IMR-90 (cell line): ENCODE results near the gene RASGRP2. TPM values are rescaled to one million over a fixed set of nuclear protein-coding genes. Genes with fewer than 3 reads are reported as not detected.

Experiments used
- ATAC-seq: fragments of 200-7000 bp; cut with Tn5 transposase; 2 replicates; pipeline ENCODE4 v1.9.1; 2020; ENCODE audit warnings: low read depth, mild to moderate bottlenecking, moderate library complexity
- BruUV-seq: library from RNA; stranded (reverse); fragments of 400-500 nt; replicated peaks from 2 replicates; lab custom pipeline; 2021; lab: Mats Ljungman, UMichigan
- CTCF ChIA-PET: fragments of 300-600 bp; formaldehyde crosslinking; extraction: SDS; loops from one replicate; lab custom pipeline; 2021; ENCODE audit warnings: antibody characterized with exemption; lab: Yijun Ruan, JAX
- POLR2A ChIA-PET: fragments of 300-600 bp; sonication (Branson Sonifier 250); formaldehyde crosslinking; loops from one replicate; lab custom pipeline; 2022; ENCODE audit warnings: antibody characterized with exemption; ENCODE audit not compliant: unreplicated experiment; lab: Charles Lee
- DNase-seq: peaks from one replicate; pipeline ENCODE4 v3.0.0; 2013
- H2AFZ ChIP-seq: replicated peaks from 2 replicates; pipeline ENCODE3; 2013; ENCODE audit warnings: low read length, mild to moderate bottlenecking; ENCODE audit not compliant: poor library complexity
- H2AK5ac ChIP-seq: 2 replicates; pipeline ENCODE4 v1.6.1; 2013; ENCODE audit warnings: low read depth, low read length, inconsistent platforms
- H2AK9ac ChIP-seq: replicated peaks from 2 replicates; pipeline ENCODE3; 2013; ENCODE audit warnings: mild to moderate bottlenecking, low read depth, low read length, moderate library complexity; ENCODE audit not compliant: poor library complexity
- H2BK120ac ChIP-seq: 2 replicates; pipeline ENCODE4 v1.6.1; 2013; ENCODE audit warnings: low read depth, low read length, inconsistent platforms
- H2BK15ac ChIP-seq: 3 replicates; pipeline ENCODE4 v1.6.1; 2013; ENCODE audit warnings: low read depth, low read length, inconsistent platforms
- H2BK20ac ChIP-seq: 2 replicates; pipeline ENCODE4 v1.6.1; 2013; ENCODE audit warnings: low read depth, mild to moderate bottlenecking, inconsistent platforms, low read length, moderate library complexity
- H2BK5ac ChIP-seq: 2 replicates; pipeline ENCODE4 v1.6.1; 2013; ENCODE audit warnings: mild to moderate bottlenecking, low read depth, low read length, inconsistent platforms; ENCODE audit not compliant: poor library complexity, severe bottlenecking
- H3K14ac ChIP-seq: replicated peaks from 2 replicates; pipeline ENCODE4 v1.6.1; 2013; ENCODE audit warnings: low read depth, low read length, inconsistent platforms
- H3K18ac ChIP-seq: 2 replicates; pipeline ENCODE4 v1.6.1; 2013; ENCODE audit warnings: low read depth, low read length, control low read depth
- H3K23ac ChIP-seq: 2 replicates; pipeline ENCODE4 v1.6.1; 2013; ENCODE audit warnings: low read depth, low read length, inconsistent platforms
- H3K27ac ChIP-seq: 2 replicates; pipeline ENCODE4 v1.5.1; 2013; ENCODE audit warnings: mild to moderate bottlenecking, control low read depth, low read length; ENCODE audit not compliant: insufficient read depth
- H3K27me3 ChIP-seq: 2 replicates; pipeline ENCODE4 v1.6.1; 2013; ENCODE audit warnings: low read length; ENCODE audit not compliant: control insufficient read depth, insufficient read depth
- H3K36me3 ChIP-seq: 2 replicates; pipeline ENCODE4 v1.6.1; 2013; ENCODE audit warnings: low read length, mixed read lengths; ENCODE audit not compliant: control insufficient read depth, insufficient read depth
- H3K4ac ChIP-seq: 2 replicates; pipeline ENCODE4 v1.6.1; 2013; ENCODE audit warnings: low read depth, low read length, inconsistent platforms
- H3K4me1 ChIP-seq: 2 replicates; pipeline ENCODE4 v1.6.1; 2013; ENCODE audit warnings: low read length, mixed read lengths; ENCODE audit not compliant: control insufficient read depth, insufficient read depth
- H3K4me2 ChIP-seq: 2 replicates; pipeline ENCODE4 v1.6.1; 2013; ENCODE audit warnings: low read depth, mild to moderate bottlenecking, control low read depth, low read length, moderate library complexity
- H3K4me3 ChIP-seq: 2 replicates; pipeline ENCODE4 v1.5.1; 2013; ENCODE audit warnings: low read depth, mild to moderate bottlenecking, control low read depth, low read length, moderate library complexity; ENCODE audit not compliant: insufficient read depth
- H3K56ac ChIP-seq: 2 replicates; pipeline ENCODE4 v1.6.1; 2013; ENCODE audit warnings: low read length, inconsistent platforms; ENCODE audit not compliant: insufficient read depth; ENCODE audit errors: extremely low read depth
- H3K79me1 ChIP-seq, 2 experiments: 2 replicates each; pipeline ENCODE4 v1.6.1; 2013; ENCODE audit warnings: low read length in 2 of 2, inconsistent platforms in 1 of 2, low read depth in 1 of 2
- H3K9ac ChIP-seq: 2 replicates; pipeline ENCODE4 v1.6.1; 2013; ENCODE audit warnings: low read depth, low read length, control low read depth
- H3K9me1 ChIP-seq: 2 replicates; pipeline ENCODE4 v1.6.1; 2013; ENCODE audit warnings: low read length, inconsistent platforms; ENCODE audit not compliant: insufficient read depth
- H3K9me3 ChIP-seq: 2 replicates; pipeline ENCODE4 v1.6.1; 2013; ENCODE audit warnings: low read length; ENCODE audit not compliant: control insufficient read depth, insufficient read depth
- H4K20me1 ChIP-seq: 2 replicates; pipeline ENCODE4 v1.6.1; 2013; ENCODE audit warnings: low read length, inconsistent platforms; ENCODE audit not compliant: insufficient read depth
- H4K5ac ChIP-seq: 2 replicates; pipeline ENCODE4 v1.6.1; 2013; ENCODE audit warnings: mild to moderate bottlenecking, low read depth, low read length, control low read depth
- H4K8ac ChIP-seq, 2 experiments: 2 replicates each; pipeline ENCODE4 v1.6.1; 2013; ENCODE audit warnings: low read depth in 2 of 2, low read length in 2 of 2, control low read depth in 1 of 2, inconsistent platforms in 1 of 2
- H4K91ac ChIP-seq: 2 replicates; pipeline ENCODE4 v1.6.1; 2013; ENCODE audit warnings: low read depth, low read length, inconsistent platforms; ENCODE audit not compliant: insufficient read depth
- BHLHE40 ChIP-seq: fragments of 150-350 bp; IDR thresholded peaks from 2 replicates; pipeline ENCODE4 v1.6.1; 2016; ENCODE audit warnings: mild to moderate bottlenecking, low read depth, low read length
- CEBPB ChIP-seq: IDR thresholded peaks from 2 replicates; pipeline ENCODE4 v1.6.1; 2012; ENCODE audit warnings: low read depth, low read length, improper control_type of control experiment
- CTCF ChIP-seq: conservative IDR thresholded peaks from 2 replicates; pipeline ENCODE4 v1.5.1; 2012; ENCODE audit warnings: mild to moderate bottlenecking, low read depth, low read length, improper control_type of control experiment
- ELK1 ChIP-seq: fragments of 150-350 bp; IDR thresholded peaks from 2 replicates; pipeline ENCODE4 v1.6.1; 2016; ENCODE audit warnings: low read depth, mild to moderate bottlenecking, low read length, moderate library complexity, borderline replicate concordance
- FOS ChIP-seq: fragments of 150-350 bp; IDR thresholded peaks from 2 replicates; pipeline ENCODE4 v1.6.1; 2016; ENCODE audit warnings: low read depth, low read length
- MAFK ChIP-seq: IDR thresholded peaks from 2 replicates; pipeline ENCODE4 v1.6.1; 2012; ENCODE audit warnings: low read depth, low read length, improper control_type of control experiment
- MAZ ChIP-seq: IDR thresholded peaks from 2 replicates; pipeline ENCODE4 v1.6.1; 2012; ENCODE audit warnings: low read depth, mild to moderate bottlenecking, low read length, improper control_type of control experiment, moderate library complexity, borderline replicate concordance
- MXI1 ChIP-seq: IDR thresholded peaks from 2 replicates; pipeline ENCODE4 v1.6.1; 2012; ENCODE audit warnings: low read depth, mild to moderate bottlenecking, low read length, moderate library complexity, borderline replicate concordance
- NFE2L2 ChIP-seq: fragments of 150-350 bp; IDR thresholded peaks from 2 replicates; pipeline ENCODE4 v1.6.1; 2016; ENCODE audit warnings: low read depth, mild to moderate bottlenecking, low read length
- POLR2A ChIP-seq: IDR thresholded peaks from 2 replicates; pipeline ENCODE4 v1.6.1; 2012; ENCODE audit warnings: mild to moderate bottlenecking, low read depth, low read length
- RAD21 ChIP-seq: IDR thresholded peaks from 2 replicates; pipeline ENCODE4 v1.6.1; 2012; ENCODE audit warnings: low read length, improper control_type of control experiment
- RCOR1 ChIP-seq: IDR thresholded peaks from 2 replicates; pipeline ENCODE4 v1.6.1; 2012; ENCODE audit warnings: mild to moderate bottlenecking, low read length, improper control_type of control experiment; ENCODE audit not compliant: insufficient replicate concordance
- SMC3 ChIP-seq: fragments of 150-350 bp; IDR thresholded peaks from 2 replicates; pipeline ENCODE4 v1.6.1; 2016; ENCODE audit warnings: low read depth, mild to moderate bottlenecking, antibody characterized with exemption, low read length, moderate library complexity
- USF2 ChIP-seq: fragments of 150-350 bp; IDR thresholded peaks from 2 replicates; pipeline ENCODE4 v1.6.1; 2017; ENCODE audit warnings: mild to moderate bottlenecking, antibody characterized with exemption, low read length, low read depth
- WGBS, 2 experiments: methylation state at CpG; one replicate each; pipeline versions ENCODE4 v1.1.5 to v1.1.7; 2013; ENCODE audit warnings: missing lambda C conversion rate in 2 of 2; ENCODE audit not compliant: insufficient read length in 1 of 2; ENCODE audit errors: extremely low coverage in 2 of 2; 5-methylcytosine and 5-hydroxymethylcytosine counted together
- dilution Hi-C: fragments of 300-500 bp; cut with HindIII; formaldehyde crosslinking; loops from one replicate; pipeline ENCODE4 v1.14.3; 2018; ENCODE audit warnings: low sequenced_read_pairs; ENCODE audit not compliant: unreplicated experiment
- in situ Hi-C: fragments of 300-500 bp; cut with MboI; formaldehyde crosslinking; loops from 3 replicates; pipeline ENCODE4 v1.14.3; 2019; ENCODE audit warnings: low sequenced_read_pairs, inconsistent platforms, mixed read lengths
- intact Hi-C: fragments of 100-400 bp; cut with micrococcal nuclease; formaldehyde crosslinking; loops from 2 replicates; pipeline ENCODE4 v1.10.0; 2022
- polyA plus RNA-seq, 3 experiments: library from polyadenylated mRNA; depleted of rRNA; stranded (reverse); fragments of >200 nt; gene quantifications; 2 replicates each; pipeline ENCODE4 v1.2.3, GENCODE V29; 2012; ENCODE audit warnings: low replicate concordance in 1 of 3
- total RNA-seq: library from RNA; depleted of rRNA; stranded (reverse); fragments of >200 nt; gene quantifications from 2 replicates; pipeline ENCODE4 v1.2.3, GENCODE V29; 2012

Gene RASGRP2
- total and polyA plus RNA-seq, 2 of the 4 experiments (the other 2 are of a cell fraction): 1.2 TPM; not detected in 1

DNA sequence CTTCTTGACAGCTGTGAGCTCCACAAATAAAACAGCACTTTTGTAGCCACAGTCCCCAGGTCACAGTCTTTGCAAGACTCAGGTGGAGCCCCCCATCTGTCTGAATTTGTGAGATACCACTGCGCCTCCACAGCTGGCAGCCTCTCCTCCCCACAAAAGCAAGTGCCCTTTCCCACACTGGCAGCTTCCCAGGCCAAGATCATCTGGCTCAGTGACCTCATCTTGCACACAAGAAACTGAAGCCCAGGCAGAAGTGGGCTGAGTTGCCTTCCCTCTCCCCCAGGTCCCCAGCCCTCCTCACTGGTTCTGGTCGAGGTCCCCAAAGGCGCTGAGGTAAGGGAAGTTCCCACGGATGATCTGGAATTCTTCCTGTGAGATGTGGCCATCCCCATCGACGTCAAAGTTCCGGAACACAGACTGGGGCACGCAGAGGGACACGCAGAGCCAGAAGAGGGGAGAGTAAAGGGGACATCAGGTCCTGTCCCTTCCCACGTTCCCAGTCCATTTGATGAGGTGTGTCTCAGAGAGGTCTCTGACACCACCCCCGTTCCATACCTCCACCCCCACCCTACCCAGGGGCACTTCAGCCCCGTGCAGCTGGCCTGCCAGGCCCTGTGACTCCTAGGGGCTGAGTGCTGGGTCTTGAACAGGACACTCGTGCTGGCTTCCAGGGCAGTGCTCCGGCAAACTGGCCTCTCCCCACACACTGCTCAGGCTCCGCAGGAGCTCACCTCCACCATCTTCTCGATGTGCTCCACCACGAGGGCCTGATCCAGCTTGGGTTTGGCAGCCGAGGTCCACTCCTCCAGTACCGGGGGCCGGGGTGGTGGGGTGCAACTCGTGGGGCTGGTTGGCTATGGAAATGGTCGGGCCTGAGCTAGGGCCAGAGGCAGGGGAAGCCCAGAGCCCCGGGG lies 8.9 kb downstream of the RASGRP2 start:
- Histone ChIP-seq H3K27ac (no peak overlapping the region), H2AFZ (peak overlapping the region; percentile 38), H2BK15ac (no peak overlapping the region), H3K4me1 (no peaks in the 10 kb centered on the region), H4K91ac (no peak overlapping the region), H3K23ac (no peak overlapping the region), H3K9me3 (no peaks in the 10 kb centered on the region), H4K8ac (no peak overlapping the region), H3K18ac (no peak overlapping the region), H2AK5ac (no peak overlapping the region), H3K9ac (no peak overlapping the region), H3K4me3 (no peak overlapping the region), H3K14ac (no peak overlapping the region), H3K36me3 (no peaks in the 10 kb centered on the region), H3K4ac (no peak overlapping the region), H4K5ac (no peak overlapping the region), H4K20me1 (no peaks in the 10 kb centered on the region), H3K9me1 (no peaks in the 10 kb centered on the region), H2BK120ac (no peak overlapping the region), H3K27me3 (peaks cover 64% of the 10 kb centered on the region), H3K79me1 (no peaks in the 10 kb centered on the region), H2BK20ac (no peak overlapping the region), H2BK5ac (no peak overlapping the region), H3K56ac (no peak overlapping the region), H2AK9ac (no peak overlapping the region), H3K4me2 (no peak overlapping the region)
- 57% methylated on average over 3 of the region's 23 CpGs; no CpG with 5 or more reads in 1 of the 2 experiments for WGBS, 2 experiments
- BruUV-seq: no TSS peak
- POLR2A ChIA-PET: no interaction called here
- CTCF ChIA-PET: interaction anchor here (1.2 kb wide), 1 partner anchor 46 kb away, joined by 3 read pairs; no protein-coding TSS in a partner anchor
- intact Hi-C loops (no loop called here), dilution Hi-C loops (no loop called here), in situ Hi-C loops (no loop called here)
- ATAC-seq (no peak), DNase-seq (no peak)
- TF ChIP-seq USF2: no peak
- TF ChIP-seq CEBPB: no peak
- no peak for TF ChIP-seq MAZ
- TF ChIP-seq POLR2A: no peak
- no peak for TF ChIP-seq CTCF
- no peak for TF ChIP-seq ELK1
- TF ChIP-seq RCOR1: no peak
- no peak for TF ChIP-seq MXI1
- no peak for TF ChIP-seq NFE2L2
- TF ChIP-seq FOS: no peak
- no peak for TF ChIP-seq BHLHE40
- no peak for TF ChIP-seq RAD21
- TF ChIP-seq SMC3: no peak
- TF ChIP-seq MAFK: no peak
